GM12878 (cell line): ENCODE results near the gene MXRA8. TPM values are rescaled to one million over a fixed set of nuclear protein-coding genes. Genes with fewer than 3 reads are reported as not detected.

Experiments
- ATAC-seq: fragments of 200-7000 bp; cut with Tn5 transposase; 3 replicates; pipeline ENCODE4 v1.9.1; 2020; ENCODE audit warnings: mild to moderate bottlenecking, moderate library complexity
- BruUV-seq: library from RNA; stranded (reverse); fragments of 400-500 nt; replicated peaks from 2 replicates; lab custom pipeline; 2021; lab: Mats Ljungman, UMichigan
- CTCF ChIA-PET: fragments of 300-600 bp; sonication (Branson Sonifier 250); formaldehyde crosslinking; extraction: SDS; loops from one replicate; lab custom pipeline; 2021; ENCODE audit warnings: inconsistent platforms; lab: Yijun Ruan, JAX
- POLR2A ChIA-PET: fragments of 350-600 bp; formaldehyde crosslinking; extraction: SDS; loops from one replicate; lab custom pipeline; 2021; ENCODE audit warnings: inconsistent platforms; lab: Charles Lee
- RAD21 ChIA-PET: fragments of 300-600 bp; sonication (Branson Sonifier 250); formaldehyde crosslinking; loops from one replicate; lab custom pipeline; 2023; ENCODE audit warnings: antibody characterized with exemption; ENCODE audit not compliant: unreplicated experiment; lab: Charles Lee
- SMC1A ChIA-PET: fragments of 300-600 bp; sonication (Branson Sonifier 250); formaldehyde crosslinking; loops from one replicate; lab custom pipeline; 2023; ENCODE audit not compliant: unreplicated experiment, uncharacterized antibody; lab: Charles Lee
- DNase-seq: peaks from one replicate; pipeline ENCODE4 v3.0.0-alpha.2; 2011; ENCODE audit warnings: low read depth, low spot score
- FAIRE-seq: peaks from 3 replicates; lab custom pipeline; 2011; peaks lifted over from hg19 to GRCh38; lab: Jason Lieb, UNC
- H2AFZ ChIP-seq: 2 replicates; pipeline ENCODE4 v1.6.0; 2011; ENCODE audit warnings: low read depth, low read length, control low read depth; ENCODE audit not compliant: control insufficient read depth
- H3K27ac ChIP-seq: 2 replicates; pipeline ENCODE4 v1.5.1; 2011; ENCODE audit warnings: control low read depth; ENCODE audit not compliant: control insufficient read depth, insufficient read depth
- H3K27me3 ChIP-seq, 2 experiments: replicated peaks in 1 of 2; 2 replicates each; pipeline versions ENCODE4 v1.6.0 to v1.6.1; 2011; ENCODE audit warnings: low read length in 1 of 2; ENCODE audit not compliant: control insufficient read depth in 2 of 2, insufficient read depth in 2 of 2
- H3K36me3 ChIP-seq, 2 experiments: 2 replicates each; pipeline ENCODE4 v1.5.1; 2011; ENCODE audit warnings: low read length in 1 of 2; ENCODE audit not compliant: control insufficient read depth in 2 of 2, insufficient read depth in 2 of 2
- H3K4me1 ChIP-seq: 2 replicates; pipeline ENCODE4 v1.6.1; 2011; ENCODE audit warnings: mild to moderate bottlenecking, low read length, moderate library complexity, mixed read lengths; ENCODE audit not compliant: control insufficient read depth, insufficient read depth
- H3K4me2 ChIP-seq: 2 replicates; pipeline ENCODE4 v1.6.0; 2011; ENCODE audit warnings: control low read depth; ENCODE audit not compliant: control insufficient read depth, insufficient read depth
- H3K4me3 ChIP-seq: fragments of 200-600 bp; sonication (generic); 2 replicates; pipeline ENCODE4 v1.5.1; 2016
- H3K79me2 ChIP-seq: 2 replicates; pipeline ENCODE4 v1.6.0; 2011; ENCODE audit warnings: low read length; ENCODE audit not compliant: control insufficient read depth, insufficient read depth
- H3K9ac ChIP-seq: 2 replicates; pipeline ENCODE4 v1.8.0; 2011; ENCODE audit warnings: low read length, control low read depth, mixed read lengths; ENCODE audit not compliant: control insufficient read depth, insufficient read depth
- H3K9me3 ChIP-seq: replicated peaks from 3 replicates; pipeline ENCODE4 v1.5.1; 2011; ENCODE audit warnings: mild to moderate bottlenecking, low read length; ENCODE audit not compliant: control insufficient read depth, insufficient read depth
- H4K20me1 ChIP-seq: 2 replicates; pipeline ENCODE4 v1.6.0; 2011; ENCODE audit not compliant: control insufficient read depth, insufficient read depth
- E2F4 ChIP-seq: IDR thresholded peaks from 2 replicates; pipeline ENCODE4 v1.6.1; 2012; ENCODE audit warnings: low read depth, low read length, improper control_type of control experiment
- FOS ChIP-seq: IDR thresholded peaks from 3 replicates; pipeline ENCODE4 v1.6.1; 2011; ENCODE audit warnings: borderline replicate concordance; ENCODE audit not compliant: insufficient read length; ENCODE audit errors: extremely low read depth
- IRF4 ChIP-seq: IDR thresholded peaks from 2 replicates; pipeline ENCODE4 v1.6.1; 2011; ENCODE audit warnings: low read depth, low read length
- IRF5 ChIP-seq: fragments of 450-650 bp; IDR thresholded peaks from 2 replicates; pipeline ENCODE4 v1.6.1; 2017; ENCODE audit warnings: borderline replicate concordance
- KDM1A ChIP-seq: fragments of 200-600 bp; sonication (generic); IDR thresholded peaks from 2 replicates; pipeline ENCODE4 v1.6.1; 2016; ENCODE audit warnings: borderline replicate concordance
- MLLT1 ChIP-seq: fragments of 450-650 bp; IDR thresholded peaks from 2 replicates; pipeline ENCODE4 v1.6.1; 2016; ENCODE audit warnings: mild to moderate bottlenecking
- NFXL1 ChIP-seq: fragments of 450-650 bp; IDR thresholded peaks from 2 replicates; pipeline ENCODE4 v1.6.1; 2017; ENCODE audit warnings: antibody characterized with exemption, mild to moderate bottlenecking, borderline replicate concordance
- POLR2AphosphoS5 ChIP-seq: IDR thresholded peaks from 2 replicates; pipeline ENCODE4 v1.6.1; 2011; ENCODE audit warnings: mild to moderate bottlenecking, low read length, inconsistent platforms
- RELA ChIP-seq: fragments of 450-650 bp; IDR thresholded peaks from 2 replicates; pipeline ENCODE4 v1.8.0; 2014; ENCODE audit warnings: borderline replicate concordance; ENCODE audit not compliant: partially characterized antibody
- TAF1 ChIP-seq: IDR thresholded peaks from 2 replicates; pipeline ENCODE4 v1.6.1; 2011; ENCODE audit warnings: mild to moderate bottlenecking, low read depth, low read length, borderline replicate concordance
- USF1 ChIP-seq: IDR thresholded peaks from 2 replicates; pipeline ENCODE4 v1.6.1; 2011; ENCODE audit warnings: borderline replicate concordance, low read depth, mild to moderate bottlenecking, moderate library complexity, mixed read lengths, low read length; ENCODE audit not compliant: insufficient read depth; ENCODE audit errors: extremely low read length
- WRNIP1 ChIP-seq: IDR thresholded peaks from 2 replicates; pipeline ENCODE4 v1.6.1; 2011; ENCODE audit warnings: low read depth, low read length, improper control_type of control experiment, borderline replicate concordance
- ZNF687 ChIP-seq: fragments of 450-650 bp; IDR thresholded peaks from 2 replicates; pipeline ENCODE4 v1.6.1; 2017; ENCODE audit warnings: mild to moderate bottlenecking, moderate library complexity
- WGBS: methylation state at CpG from one replicate; pipeline ENCODE4 v1.1.6; 2016; ENCODE audit warnings: low lambda C conversion rate; ENCODE audit not compliant: insufficient replicate concordance, insufficient coverage; ENCODE audit errors: missing lambda C conversion rate; 5-methylcytosine and 5-hydroxymethylcytosine counted together
- in situ Hi-C: fragments of 300-500 bp; cut with MboI; formaldehyde crosslinking; loops from 9 replicates; pipeline ENCODE4 v1.14.3; 2018; ENCODE audit warnings: mixed read lengths
- intact Hi-C: fragments of 100-400 bp; cut with micrococcal nuclease; formaldehyde crosslinking; loops from one replicate; pipeline ENCODE4 v1.14.2; 2022; ENCODE audit not compliant: unreplicated experiment
- polyA plus RNA-seq, 11 experiments: library from polyadenylated mRNA; depleted of rRNA in 4 of 11; unstranded in 6 of 11; stranded (reverse) in 5 of 11; fragments of >200 nt; fragmentation: Nextera tagmentation in 4 of 11; fragmentation: Illumina TruSeq in 1 of 11; extraction: Ambion mirVana in 4 of 11; extraction: Trizol in 1 of 11; gene quantifications; 1 replicate in 1 of 11; 2 replicates in 10 of 11; pipeline versions ENCODE4 v1.2.1 to v1.2.3, GENCODE V29; 2011 to 2016; ENCODE audit warnings: inconsistent platforms in 2 of 11, missing spikeins in 2 of 11, low read depth in 1 of 11
- total RNA-seq, 4 experiments: library from RNA; depleted of rRNA in 3 of 4; stranded (reverse); fragments of >200 nt in 3 of 4; fragmentation: Illumina TruSeq in 1 of 4; extraction: Trizol in 1 of 4; gene quantifications; 2 replicates each; pipeline versions ENCODE4 v1.2.1 to v1.2.3, GENCODE V29; 2013 to 2021

Gene MXRA8
- total and polyA plus RNA-seq, 10 of the 15 experiments (the other 5 are each of a cell fraction or from before 2014, with no cell fraction given), result 0.11 to 0.54 (median 0.21) TPM; not detected in 6

GRCh38 chr1:1307923-1308755 is 50.2 kb downstream of the MXRA8 start, which contains the start of the genes ACAP3 and PUSL1:
Gene ACAP3 (minus strand): TSS chr1:1307930. CDS start chr1:1307815, 115 bp downstream.
Gene PUSL1 (plus strand): TSS chr1:1308597. CDS start chr1:1308644, 47 bp downstream.
- ChIA-PET RAD21 (no interaction called here), SMC1A (no interaction called here), POLR2A (no interaction called here), CTCF (no interaction called here)
- Histone ChIP-seq H3K27ac (peak within 1 kb of the TSS; percentile 78), H4K20me1 (no peaks in the 10 kb centered on the region), H3K4me3 (peak within 1 kb of the TSS; percentile 84), H3K4me1 (peaks cover 27% of the 10 kb centered on the region), H3K36me3 (peaks cover 0 to 14% of the 10 kb centered on the region in 2 experiments; a peak in 3 of 4 replicates), H3K27me3 (no peaks in the 10 kb centered on the region), H2AFZ (peak within 1 kb of the TSS; percentile 87), H3K9me3 (no peaks in the 10 kb centered on the region), H3K79me2 (peaks cover 26% of the 10 kb centered on the region), H3K9ac (peak within 1 kb of the TSS; percentile 77), H3K4me2 (peak within 1 kb of the TSS; percentile 99)
- FAIRE-seq (peak; percentile 65), DNase-seq (peak; percentile 40), ATAC-seq (peak; percentile 68)
- no TSS peak for BruUV-seq
- under 1% methylated on average over 93 of the region's 131 CpGs for WGBS
- in situ Hi-C loops (no loop called here), intact Hi-C loops (loop anchor here (2.0 to 5.0 kb wide), 2 partner anchors 67 to 191 kb away; partner anchors contain the start of genes AURKAIP1 and C1orf159)
- TF ChIP-seq IRF5 (no peak), KDM1A (no peak), TAF1 (no peak; the same call in 1 of the 2 replicates), ZNF687 (no peak), POLR2AphosphoS5 (no peak), E2F4 (no peak; the same call in 1 of the 2 replicates), WRNIP1 (no peak), RELA (no peak), USF1 (no peak), IRF4 (no peak), FOS (no peak), MLLT1 (0 out of 2 replicates have a peak, but pooled peaks have one; percentile 39), NFXL1 (no peak)
